GM19043 (cell line): ENCODE results near the gene FER.
"Not testable (repeated sequence)": the region's sequence is repeated elsewhere in the genome, so short reads cannot be mapped to it uniquely, and the experiment has no call there.

Experiments used
- ATAC-seq: cut with Tn5 transposase; IDR thresholded peaks from one replicate; pipeline ENCODE4 v1.9.1; 2021; ENCODE audit warnings: low read depth; ENCODE audit not compliant: unreplicated experiment

FER gene

GRCh38 chr5:108747774-108748400 is at the start of gene FER:
Gene FER, plus strand, starts transcription at chr5:108747897. Its CDS starts 50,286 bp downstream, at chr5:108798183.
- ATAC-seq = peak; percentile 22

GRCh38 chr5:108700388-108700787 is 47.3 kb upstream of the FER start:
- not testable (repeated sequence) for ATAC-seq

- no peak for ATAC-seq
Observed at GRCh38 chr5:108700930-108701329, 46.8 kb upstream of the FER start.

GRCh38 chr5:108702546-108702945 is 45.2 kb upstream of the FER start:
- ATAC-seq = no peak

- ATAC-seq = no peak
Observed at GRCh38 chr5:108703313-108703712, 44.4 kb upstream of the FER start.

- no peak for ATAC-seq
Observed at GRCh38 chr5:108707141-108707540, 40.6 kb upstream of the FER start.

GRCh38 chr5:108711898-108712297 is 35.8 kb upstream of the FER start:
- no peak for ATAC-seq

- no peak for ATAC-seq
Observed at GRCh38 chr5:108715408-108715807, 32.3 kb upstream of the FER start.

GRCh38 chr5:108720391-108720790 is 27.3 kb upstream of the FER start:
- peak; percentile 90 for ATAC-seq

GRCh38 chr5:108726446-108727235 is 21.1 kb upstream of the FER start:
- no peak for ATAC-seq

GRCh38 chr5:108727236-108727650 is 20.5 kb upstream of the FER start:
- no peak for ATAC-seq

- peak; percentile 65 for ATAC-seq
Observed at GRCh38 chr5:108727651-108728565, 19.8 kb upstream of the FER start.

GRCh38 chr5:108728566-108729241 is 19.0 kb upstream of the FER start:
- peak; percentile 25 for ATAC-seq

GRCh38 chr5:108729242-108729615 is 18.5 kb upstream of the FER start:
- no peak for ATAC-seq

- peak; percentile 52 for ATAC-seq
Observed at GRCh38 chr5:108730617-108731340, 16.9 kb upstream of the FER start.

- no peak for ATAC-seq
Observed at GRCh38 chr5:108735790-108736189, 11.9 kb upstream of the FER start.

GRCh38 chr5:108736855-108737254 is 10.8 kb upstream of the FER start:
- ATAC-seq = no peak

- no peak for ATAC-seq
Observed at GRCh38 chr5:108739376-108739775, 8.3 kb upstream of the FER start.

- no peak for ATAC-seq
Observed at GRCh38 chr5:108739906-108740305, 7.8 kb upstream of the FER start.

- no peak for ATAC-seq
Observed at GRCh38 chr5:108743319-108743718, 4.4 kb upstream of the FER start.
